Measurements from ENCODE around the gene HEG1.

- TF ChIP-seq, protein P1, sequence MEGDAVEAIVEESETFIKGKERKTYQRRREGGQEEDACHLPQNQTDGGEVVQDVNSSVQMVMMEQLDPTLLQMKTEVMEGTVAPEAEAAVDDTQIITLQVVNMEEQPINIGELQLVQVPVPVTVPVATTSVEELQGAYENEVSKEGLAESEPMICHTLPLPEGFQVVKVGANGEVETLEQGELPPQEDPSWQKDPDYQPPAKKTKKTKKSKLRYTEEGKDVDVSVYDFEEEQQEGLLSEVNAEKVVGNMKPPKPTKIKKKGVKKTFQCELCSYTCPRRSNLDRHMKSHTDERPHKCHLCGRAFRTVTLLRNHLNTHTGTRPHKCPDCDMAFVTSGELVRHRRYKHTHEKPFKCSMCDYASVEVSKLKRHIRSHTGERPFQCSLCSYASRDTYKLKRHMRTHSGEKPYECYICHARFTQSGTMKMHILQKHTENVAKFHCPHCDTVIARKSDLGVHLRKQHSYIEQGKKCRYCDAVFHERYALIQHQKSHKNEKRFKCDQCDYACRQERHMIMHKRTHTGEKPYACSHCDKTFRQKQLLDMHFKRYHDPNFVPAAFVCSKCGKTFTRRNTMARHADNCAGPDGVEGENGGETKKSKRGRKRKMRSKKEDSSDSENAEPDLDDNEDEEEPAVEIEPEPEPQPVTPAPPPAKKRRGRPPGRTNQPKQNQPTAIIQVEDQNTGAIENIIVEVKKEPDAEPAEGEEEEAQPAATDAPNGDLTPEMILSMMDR (conservative IDR thresholded peaks at IDR 0.05; ENCODE audit: low read depth, low read length), result no peak
- no peak for TF ChIP-seq EZH2 (IDR thresholded peaks at IDR 0.05; ENCODE audit: borderline replicate concordance, low read depth, low read length, poor library complexity, severe bottlenecking)
Measured at GRCh38 chr3:124916837-124917409, 138.9 kb downstream of the HEG1 start.

Data from A673 (cell line).